C4-2B (cell line): Measurements from ENCODE around the gene PTN.
"Not testable (repeated sequence)": the region's sequence is repeated elsewhere in the genome, so short reads cannot be mapped to it uniquely, and the experiment has no call there.

Experiments used
- H3K27ac ChIP-seq: fragments of 450-650 bp; 2 replicates; pipeline ENCODE4 v1.5.1; 2017
- ZFX ChIP-seq: fragments of 450-650 bp; IDR thresholded peaks from 2 replicates; pipeline ENCODE4 v1.6.1; 2017
- TF ChIP-seq, protein P1 (sequence below): fragments of 450-650 bp; conservative IDR thresholded peaks from 2 replicates; pipeline ENCODE4 v1.5.1; 2017; ENCODE audit warnings: mild to moderate bottlenecking

The PTN gene

DNA sequence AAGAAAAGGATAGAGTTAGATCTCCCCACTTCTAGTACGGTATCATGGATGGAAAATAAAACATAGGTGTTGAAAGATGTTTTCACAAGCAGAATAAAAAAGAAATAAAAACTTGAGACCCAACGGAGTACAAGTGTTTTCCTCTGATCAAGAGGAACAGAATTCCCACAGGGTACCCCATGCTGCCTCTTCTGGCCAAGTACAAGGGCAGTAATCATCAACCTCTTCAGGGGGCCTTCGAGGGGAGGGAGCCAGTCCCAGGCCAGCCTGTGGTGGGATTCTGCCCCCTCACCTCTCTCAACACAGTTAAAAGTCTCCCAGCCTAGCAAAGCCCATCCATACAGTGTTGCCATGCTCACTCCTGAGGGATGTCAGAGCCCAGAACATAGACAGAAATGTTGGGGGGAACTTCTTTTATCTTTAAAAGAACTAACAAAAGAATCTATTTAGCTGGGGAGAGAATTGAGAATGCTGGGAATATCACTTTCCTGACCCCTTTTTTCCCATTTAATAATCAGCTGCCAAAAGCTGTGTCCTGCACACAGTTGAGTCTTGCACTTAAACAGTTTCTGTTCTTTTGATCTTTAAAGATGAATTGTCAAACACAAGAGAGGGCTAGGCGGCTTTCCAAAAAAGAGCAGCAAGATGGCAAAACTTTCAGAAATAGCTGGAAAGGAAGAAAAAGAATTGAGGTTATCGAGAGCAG is 101.7 kb downstream of the PTN start:
- H3K27ac ChIP-seq, result no peak overlapping the region
- TF ChIP-seq, protein P1, sequence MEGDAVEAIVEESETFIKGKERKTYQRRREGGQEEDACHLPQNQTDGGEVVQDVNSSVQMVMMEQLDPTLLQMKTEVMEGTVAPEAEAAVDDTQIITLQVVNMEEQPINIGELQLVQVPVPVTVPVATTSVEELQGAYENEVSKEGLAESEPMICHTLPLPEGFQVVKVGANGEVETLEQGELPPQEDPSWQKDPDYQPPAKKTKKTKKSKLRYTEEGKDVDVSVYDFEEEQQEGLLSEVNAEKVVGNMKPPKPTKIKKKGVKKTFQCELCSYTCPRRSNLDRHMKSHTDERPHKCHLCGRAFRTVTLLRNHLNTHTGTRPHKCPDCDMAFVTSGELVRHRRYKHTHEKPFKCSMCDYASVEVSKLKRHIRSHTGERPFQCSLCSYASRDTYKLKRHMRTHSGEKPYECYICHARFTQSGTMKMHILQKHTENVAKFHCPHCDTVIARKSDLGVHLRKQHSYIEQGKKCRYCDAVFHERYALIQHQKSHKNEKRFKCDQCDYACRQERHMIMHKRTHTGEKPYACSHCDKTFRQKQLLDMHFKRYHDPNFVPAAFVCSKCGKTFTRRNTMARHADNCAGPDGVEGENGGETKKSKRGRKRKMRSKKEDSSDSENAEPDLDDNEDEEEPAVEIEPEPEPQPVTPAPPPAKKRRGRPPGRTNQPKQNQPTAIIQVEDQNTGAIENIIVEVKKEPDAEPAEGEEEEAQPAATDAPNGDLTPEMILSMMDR, result no peak
- TF ChIP-seq ZFX, result no peak

DNA sequence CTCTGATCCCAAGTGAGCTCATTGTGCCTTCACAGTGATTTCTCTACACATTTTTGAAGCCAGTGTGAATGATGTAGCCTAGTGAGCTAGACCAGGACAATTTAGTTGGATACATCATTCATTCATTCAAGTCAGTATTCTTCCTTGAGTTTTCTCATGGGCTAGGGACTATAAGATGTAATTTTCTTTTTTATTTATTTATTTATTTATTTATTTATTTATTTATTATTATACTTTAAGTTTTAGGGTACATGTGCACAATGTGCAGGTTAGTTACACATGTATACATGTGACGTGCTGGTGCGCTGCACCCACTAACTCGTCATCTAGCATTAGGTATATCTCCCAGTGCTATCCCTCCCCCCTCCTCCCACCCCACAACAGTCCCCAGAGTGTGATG is 104.3 kb downstream of the PTN start:
- not testable (repeated sequence) for H3K27ac ChIP-seq

DNA sequence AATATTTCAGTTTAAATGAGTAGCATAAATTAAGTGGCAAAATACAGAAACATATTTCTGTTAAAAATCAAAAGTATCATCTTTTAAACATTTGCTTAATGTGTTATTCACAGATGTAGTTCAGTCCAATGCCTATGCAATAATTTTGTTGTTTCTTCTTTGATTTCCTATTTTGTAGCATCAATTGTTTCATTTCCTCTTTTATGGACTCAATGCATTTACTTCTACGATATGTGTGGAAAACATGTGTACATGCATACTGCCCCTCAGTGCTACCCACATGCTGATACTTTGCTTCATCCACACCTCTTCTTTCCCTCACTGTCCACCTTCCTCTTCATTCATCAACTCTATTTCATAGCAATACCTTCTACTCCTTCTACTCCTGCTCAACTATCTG is 108.1 kb downstream of the PTN start:
- no peak for TF ChIP-seq ZFX
- TF ChIP-seq, protein P1, result no peak
- H3K27ac ChIP-seq, result no peak overlapping the region

DNA sequence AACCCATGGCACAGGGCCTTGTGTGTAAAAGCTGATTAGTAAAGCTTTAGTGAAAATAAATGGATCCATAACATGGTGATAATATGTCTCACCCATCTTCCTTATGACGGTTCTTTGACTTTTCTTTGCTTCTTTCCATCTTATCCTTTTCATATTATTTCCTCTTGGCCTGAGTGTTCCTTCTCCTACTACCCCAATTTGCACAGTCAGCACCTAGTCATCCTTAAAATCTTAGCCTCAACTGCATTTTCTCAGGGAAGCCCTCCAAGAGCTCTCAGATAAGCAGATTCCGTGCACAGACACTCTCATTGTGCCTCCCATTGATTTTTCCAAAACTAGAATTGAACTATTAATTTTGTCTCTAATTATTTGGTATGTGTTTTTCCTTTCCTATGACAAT is 112.4 kb downstream of the PTN start:
- TF ChIP-seq, protein P1, result no peak
- no peak for TF ChIP-seq ZFX
- H3K27ac ChIP-seq, result no peak overlapping the region

DNA sequence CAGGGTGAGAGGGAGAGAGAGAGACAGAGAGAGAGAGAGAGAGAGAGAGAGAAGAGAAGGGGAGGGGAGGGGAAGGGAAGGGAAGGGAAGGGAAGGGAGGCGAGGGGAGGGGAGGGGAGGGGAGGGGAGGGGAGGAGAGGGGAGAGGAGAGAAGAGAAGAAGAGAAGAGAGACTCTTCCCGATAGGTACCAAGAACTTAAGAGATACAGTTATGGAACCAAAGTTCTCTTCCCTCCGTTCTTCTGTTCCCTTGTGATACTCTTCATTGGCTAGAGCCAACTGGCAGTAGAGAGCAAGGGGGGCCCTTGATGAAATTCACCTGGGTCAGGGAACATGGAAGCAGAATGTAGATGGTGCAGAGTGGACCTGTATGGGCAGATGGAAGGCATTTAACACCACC is 122.1 kb downstream of the PTN start:
- no peak for TF ChIP-seq ZFX
- TF ChIP-seq, protein P1, result no peak
- H3K27ac ChIP-seq, result no peak overlapping the region

DNA sequence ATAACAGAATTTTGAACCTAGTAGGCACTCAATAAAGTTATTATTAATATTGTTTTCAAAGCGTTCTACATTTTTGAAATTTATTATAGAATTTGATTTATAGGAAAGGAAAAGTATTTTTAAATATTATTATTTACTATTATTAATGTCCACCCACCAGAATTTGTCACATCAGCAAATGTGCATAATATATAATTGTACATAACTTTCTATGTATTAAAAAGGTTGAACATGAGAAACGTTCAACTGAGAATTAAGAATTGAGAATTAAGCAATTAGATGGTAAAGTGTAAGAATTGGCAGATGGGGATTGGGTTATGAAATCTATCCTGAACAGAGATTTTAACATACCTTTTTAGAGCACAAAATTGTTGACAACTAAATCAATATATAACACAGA is 129.8 kb downstream of the PTN start:
- no peak overlapping the region for H3K27ac ChIP-seq
- TF ChIP-seq, protein P1, result no peak
- no peak for TF ChIP-seq ZFX

DNA sequence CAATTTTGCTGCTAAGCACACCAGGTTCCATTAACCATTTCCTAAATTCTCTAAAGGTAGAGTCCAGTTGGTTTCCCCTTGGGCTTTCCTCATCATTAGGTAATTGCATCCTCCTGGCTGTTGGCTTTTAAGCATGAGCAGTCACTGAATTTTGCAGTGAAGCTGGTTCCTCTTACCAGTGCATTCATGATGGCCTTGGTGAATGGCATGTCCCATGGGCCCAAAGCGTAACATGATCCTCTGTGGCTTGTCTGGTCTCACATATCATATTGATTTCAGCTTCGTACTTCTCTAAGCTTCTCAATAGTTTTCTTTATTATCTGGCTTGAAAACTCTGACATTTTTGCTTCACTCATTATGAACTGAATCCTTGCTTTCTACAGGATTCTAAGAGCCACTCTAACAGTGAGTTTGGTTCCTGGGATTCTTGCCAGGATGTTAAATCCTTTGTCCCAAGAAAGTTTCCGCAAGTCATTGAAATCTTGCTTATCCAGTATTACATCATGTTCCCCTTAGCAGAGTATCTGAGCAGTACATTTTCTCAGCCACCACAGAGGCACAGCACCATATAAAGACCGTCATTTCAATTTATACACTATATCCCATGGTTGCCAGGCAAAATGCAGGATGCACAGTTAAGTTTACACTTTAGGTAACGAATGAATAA is 134.2 kb downstream of the PTN start:
- TF ChIP-seq ZFX, result no peak
- TF ChIP-seq, protein P1, result no peak
- no peak overlapping the region for H3K27ac ChIP-seq

DNA sequence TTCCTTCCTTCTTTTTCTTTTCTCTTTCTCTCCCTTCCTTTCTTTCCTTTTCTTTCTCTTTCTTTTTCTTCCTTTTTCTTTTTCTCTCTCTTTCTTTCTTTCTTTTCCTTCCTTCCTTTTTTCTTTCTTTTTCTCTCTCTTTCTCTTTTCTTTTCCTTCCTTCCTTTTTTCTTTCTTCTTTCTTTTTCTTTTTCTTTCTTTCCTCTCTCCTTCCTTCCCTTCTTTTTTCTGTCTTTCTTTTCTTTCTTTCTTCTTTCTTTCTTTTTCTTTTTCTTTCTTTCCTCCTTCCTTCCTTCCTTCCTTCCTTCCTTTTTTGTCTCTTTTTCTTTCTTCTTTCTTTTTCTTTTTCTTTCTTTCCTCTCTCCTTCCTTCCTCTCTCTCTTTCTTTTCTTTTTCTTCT is 136.8 kb downstream of the PTN start:
- H3K27ac ChIP-seq, result no peak overlapping the region
- TF ChIP-seq, protein P1, result no peak
- TF ChIP-seq ZFX, result no peak
